CD4-positive, CD25-positive, alpha-beta regulatory T cell (primary cell): Measurements from ENCODE around the gene ZNRF4. TPM values are rescaled to one million over a fixed set of nuclear protein-coding genes. Genes with fewer than 3 reads are reported as not detected.

Source experiments
- ATAC-seq, 2 donors: fragments of 150-1000 bp; cut with Tn5 transposase; one replicate each; pipeline ENCODE4 v1.10.0; 2021; ENCODE audit warnings: low read depth in 2 of 2, moderate number of reproducible peaks in 2 of 2, moderate library complexity in 1 of 2
- DNase-seq, 3 donors: peaks; one replicate each; pipeline versions ENCODE4 v3.0.0 to v3.0.0-alpha.2; 2012 to 2022; ENCODE audit warnings: mixed read lengths in 1 of 3
- H3K27ac ChIP-seq: one replicate; pipeline ENCODE4 v1.7.0; 2013; ENCODE audit warnings: mild to moderate bottlenecking, low read length; ENCODE audit not compliant: insufficient read depth, poor library complexity, severe bottlenecking
- H3K27me3 ChIP-seq: one replicate; pipeline ENCODE4 v1.7.0; 2013; ENCODE audit warnings: low read length; ENCODE audit not compliant: control insufficient read depth, insufficient read depth
- H3K36me3 ChIP-seq: one replicate; pipeline ENCODE4 v1.7.0; 2013; ENCODE audit warnings: mild to moderate bottlenecking, low read length, moderate library complexity; ENCODE audit not compliant: control insufficient read depth, insufficient read depth
- H3K4me1 ChIP-seq: 2 replicates; pipeline ENCODE4 v1.7.0; 2013; ENCODE audit warnings: mild to moderate bottlenecking, low read length; ENCODE audit not compliant: insufficient read depth, control insufficient read depth, poor library complexity, severe bottlenecking
- H3K4me3 ChIP-seq: one replicate; pipeline ENCODE4 v1.7.0; 2013; ENCODE audit warnings: low read depth, mild to moderate bottlenecking, low read length, moderate library complexity
- H3K9me3 ChIP-seq, 2 experiments: 1 replicate in 1 of 2; 2 replicates in 1 of 2; pipeline ENCODE4 v1.7.0; 2013; ENCODE audit warnings: low read length in 2 of 2, mild to moderate bottlenecking in 1 of 2, moderate library complexity in 1 of 2; ENCODE audit not compliant: control insufficient read depth in 2 of 2
- H3K27ac Mint-ChIP-seq, 3 donors: one replicate each; pipeline ENCODE4 v1.8.0; 2020 to 2022; ENCODE audit warnings: mild to moderate bottlenecking in 3 of 3, mixed read lengths in 3 of 3, moderate library complexity in 2 of 3
- H3K27me3 Mint-ChIP-seq: one replicate; pipeline ENCODE4 v1.8.0; 2022; ENCODE audit warnings: mild to moderate bottlenecking, mixed read lengths
- H3K36me3 Mint-ChIP-seq: one replicate; pipeline ENCODE4 v1.8.0; 2020; ENCODE audit warnings: mixed read lengths
- H3K4me1 Mint-ChIP-seq, 4 donors: one replicate each; pipeline ENCODE4 v1.8.0; 2020 to 2022; ENCODE audit warnings: mixed read lengths in 4 of 4, mild to moderate bottlenecking in 1 of 4
- H3K4me3 Mint-ChIP-seq, 4 donors: one replicate each; pipeline ENCODE4 v1.8.0; 2020 to 2022; ENCODE audit warnings: mild to moderate bottlenecking in 4 of 4, mixed read lengths in 4 of 4, moderate library complexity in 3 of 4
- H3K9me3 Mint-ChIP-seq, 7 donors: one replicate each; pipeline ENCODE4 v1.8.0; 2020 to 2022; ENCODE audit warnings: mixed read lengths in 7 of 7, mild to moderate bottlenecking in 3 of 7, moderate library complexity in 2 of 7
- polyA plus RNA-seq, 4 donors: library from polyadenylated mRNA; unstranded; fragments of 300-500 nt; fragmentation: Illumina TruSeq; gene quantifications; one replicate each; pipeline ENCODE4 v1.2.3, GENCODE V29; 2021
- total RNA-seq: library from RNA; stranded (reverse); gene quantifications from one replicate; pipeline ENCODE4 v1.2.3, GENCODE V29; 2022

Gene ZNRF4
- total and polyA plus RNA-seq, 5 donors from 2014 or later: not detected

- Histone ChIP-seq H3K27me3 (no peaks in the 10 kb centered on the region), H3K4me1 (no peaks in the 10 kb centered on the region), H3K36me3 (no peaks in the 10 kb centered on the region), H3K9me3 (no peaks in the 10 kb centered on the region), H3K27ac (no peak overlapping the region), H3K4me3 (no peak overlapping the region)
- Mint-ChIP-seq H3K9me3 (peaks cover 0 to 6% (median 0%) of the 10 kb centered on the region in 7 donors), H3K27ac (peak overlapping the region in 1 of 3 donors; percentile 72), H3K36me3 (no peaks in the 10 kb centered on the region), H3K4me3 (no peak overlapping the region), H3K27me3 (peaks cover 1% of the 10 kb centered on the region), H3K4me1 (no peaks in the 10 kb centered on the region)
- no peak for DNase-seq
- ATAC-seq: no peak
Observed at GRCh38 chr19:5423567-5424125, 31.6 kb upstream of the ZNRF4 start.

- Mint-ChIP-seq H3K36me3 (no peaks in the 10 kb centered on the region), H3K27ac (no peak overlapping the region), H3K4me3 (no peak overlapping the region), H3K27me3 (no peaks in the 10 kb centered on the region), H3K9me3 (peaks cover 0 to 6% (median 0%) of the 10 kb centered on the region in 7 donors), H3K4me1 (no peaks in the 10 kb centered on the region)
- DNase-seq (no peak), ATAC-seq (no peak)
- H3K4me1 ChIP-seq: no peaks in the 10 kb centered on the region
- no peaks in the 10 kb centered on the region for H3K27me3 ChIP-seq
- no peaks in the 10 kb centered on the region for H3K9me3 ChIP-seq
- no peaks in the 10 kb centered on the region for H3K36me3 ChIP-seq
- no peak overlapping the region for H3K27ac ChIP-seq
- H3K4me3 ChIP-seq: no peak overlapping the region
Observed at GRCh38 chr19:5424192-5424973, 30.8 kb upstream of the ZNRF4 start.

- H3K4me3 Mint-ChIP-seq: no peak overlapping the region
- Histone ChIP-seq H3K27me3 (no peaks in the 10 kb centered on the region), H3K4me3 (no peak overlapping the region), H3K27ac (no peak overlapping the region), H3K9me3 (no peaks in the 10 kb centered on the region), H3K36me3 (no peaks in the 10 kb centered on the region), H3K4me1 (no peaks in the 10 kb centered on the region)
- no peak overlapping the region for H3K27ac Mint-ChIP-seq
- H3K27me3 Mint-ChIP-seq: no peaks in the 10 kb centered on the region
- DNase-seq (no peak), ATAC-seq (no peak)
- peaks cover 0 to 4% (median 0%) of the 10 kb centered on the region in 7 donors for H3K9me3 Mint-ChIP-seq
- no peaks in the 10 kb centered on the region for H3K4me1 Mint-ChIP-seq
- no peaks in the 10 kb centered on the region for H3K36me3 Mint-ChIP-seq
Observed at GRCh38 chr19:5425260-5425659, 30.0 kb upstream of the ZNRF4 start.

- DNase-seq: no peak
Observed at GRCh38 chr19:5430237-5430636, 25.0 kb upstream of the ZNRF4 start.

GRCh38 chr19:5432687-5433086 is 22.5 kb upstream of the ZNRF4 start:
- H3K36me3 Mint-ChIP-seq: no peaks in the 10 kb centered on the region
- Histone ChIP-seq H3K27me3 (no peaks in the 10 kb centered on the region), H3K36me3 (no peaks in the 10 kb centered on the region), H3K4me3 (no peak overlapping the region), H3K27ac (no peak overlapping the region), H3K9me3 (no peaks in the 10 kb centered on the region), H3K4me1 (no peaks in the 10 kb centered on the region)
- no peaks in the 10 kb centered on the region for H3K27me3 Mint-ChIP-seq
- H3K4me3 Mint-ChIP-seq: no peak overlapping the region
- peaks cover 0 to 3% (median 0%) of the 10 kb centered on the region in 7 donors for H3K9me3 Mint-ChIP-seq
- ATAC-seq (no peak), DNase-seq (no peak)
- no peak overlapping the region for H3K27ac Mint-ChIP-seq
- peaks cover 0 to 3% (median 0%) of the 10 kb centered on the region in 4 donors for H3K4me1 Mint-ChIP-seq

More at GRCh38 chr19:5430237-5430636, 25.0 kb upstream of the ZNRF4 start:
- H3K27me3 ChIP-seq: no peaks in the 10 kb centered on the region
- Mint-ChIP-seq H3K36me3 (no peaks in the 10 kb centered on the region), H3K27me3 (no peaks in the 10 kb centered on the region), H3K9me3 (peaks cover 0 to 3% (median 0%) of the 10 kb centered on the region in 7 donors), H3K4me1 (no peaks in the 10 kb centered on the region), H3K27ac (no peak overlapping the region), H3K4me3 (no peak overlapping the region)
- H3K27ac ChIP-seq: no peak overlapping the region
- no peak overlapping the region for H3K4me3 ChIP-seq
- H3K4me1 ChIP-seq: no peaks in the 10 kb centered on the region
- no peak for ATAC-seq
- H3K9me3 ChIP-seq: no peaks in the 10 kb centered on the region
- no peaks in the 10 kb centered on the region for H3K36me3 ChIP-seq

- Mint-ChIP-seq H3K36me3 (no peaks in the 10 kb centered on the region), H3K27me3 (no peaks in the 10 kb centered on the region), H3K4me3 (no peak overlapping the region), H3K4me1 (peaks cover 0 to 3% (median 0%) of the 10 kb centered on the region in 4 donors), H3K9me3 (peaks cover 0 to 3% (median 0%) of the 10 kb centered on the region in 7 donors), H3K27ac (no peak overlapping the region)
- Histone ChIP-seq H3K36me3 (no peaks in the 10 kb centered on the region), H3K4me1 (no peaks in the 10 kb centered on the region), H3K27ac (no peak overlapping the region), H3K9me3 (no peaks in the 10 kb centered on the region), H3K4me3 (no peak overlapping the region), H3K27me3 (no peaks in the 10 kb centered on the region)
- ATAC-seq (no peak), DNase-seq (no peak)
Observed at GRCh38 chr19:5434351-5434917, 20.8 kb upstream of the ZNRF4 start.

- no peak overlapping the region for H3K4me3 Mint-ChIP-seq
- Histone ChIP-seq H3K27me3 (no peaks in the 10 kb centered on the region), H3K36me3 (no peaks in the 10 kb centered on the region), H3K4me3 (no peak overlapping the region), H3K4me1 (no peaks in the 10 kb centered on the region), H3K27ac (no peak overlapping the region), H3K9me3 (peaks cover 0 to 3% of the 10 kb centered on the region in 2 experiments)
- no peak overlapping the region for H3K27ac Mint-ChIP-seq
- H3K9me3 Mint-ChIP-seq: peaks cover 0 to 3% (median 0%) of the 10 kb centered on the region in 7 donors
- no peak for DNase-seq
- no peaks in the 10 kb centered on the region for H3K27me3 Mint-ChIP-seq
- ATAC-seq: no peak
- no peaks in the 10 kb centered on the region for H3K36me3 Mint-ChIP-seq
- H3K4me1 Mint-ChIP-seq: peaks cover 0 to 3% (median 0%) of the 10 kb centered on the region in 4 donors
Observed at GRCh38 chr19:5434970-5435641, 20.1 kb upstream of the ZNRF4 start.
